Hepatocyte (in vitro differentiated cells): ENCODE results near the gene ZNF684. TPM values are rescaled to one million over a fixed set of nuclear protein-coding genes. Genes with fewer than 3 reads are reported as not detected.
A peak's percentile ranks its signal among the peaks of the same experiment; 100 is the strongest.
"Not testable (repeated sequence)": the region's sequence is repeated elsewhere in the genome, so short reads cannot be mapped to it uniquely, and the experiment has no call there.

Experiments
- DNase-seq: peaks from one replicate; pipeline ENCODE4 v3.0.0-alpha.2; 2016; ENCODE audit warnings: low spot score
- H2AFZ ChIP-seq: fragments of 200-600 bp; sonication (generic); 2 replicates; pipeline ENCODE4 v1.6.0; 2016; ENCODE audit warnings: antibody characterized with exemption, mild to moderate bottlenecking
- H3K27ac ChIP-seq: fragments of 200-600 bp; sonication (generic); 2 replicates; pipeline ENCODE4 v1.5.1; 2016; ENCODE audit warnings: mild to moderate bottlenecking
- H3K27me3 ChIP-seq: fragments of 200-600 bp; sonication (generic); 2 replicates; pipeline ENCODE4 v1.6.1; 2016
- H3K36me3 ChIP-seq: fragments of 200-600 bp; sonication (generic); replicated peaks from 2 replicates; pipeline ENCODE4 v1.5.1; 2016; ENCODE audit warnings: low read depth; ENCODE audit not compliant: insufficient read depth
- H3K4me1 ChIP-seq: fragments of 200-600 bp; sonication (generic); 2 replicates; pipeline ENCODE4 v1.5.1; 2016; ENCODE audit warnings: mild to moderate bottlenecking, moderate library complexity; ENCODE audit not compliant: insufficient read depth
- H3K4me2 ChIP-seq: fragments of 200-600 bp; sonication (generic); 2 replicates; pipeline ENCODE4 v1.6.0; 2016
- H3K4me3 ChIP-seq: fragments of 200-600 bp; sonication (generic); 2 replicates; pipeline ENCODE4 v1.5.1; 2016; ENCODE audit warnings: mild to moderate bottlenecking
- H3K79me2 ChIP-seq: fragments of 200-600 bp; sonication (generic); 2 replicates; pipeline ENCODE4 v1.6.0; 2017; ENCODE audit warnings: mild to moderate bottlenecking
- H3K9me2 ChIP-seq: fragments of 200-600 bp; sonication (generic); replicated peaks from 2 replicates; pipeline ENCODE4 v1.6.0; 2017; ENCODE audit warnings: mild to moderate bottlenecking; ENCODE audit not compliant: insufficient read depth
- H3K9me3 ChIP-seq: fragments of 200-600 bp; sonication (generic); 2 replicates; pipeline ENCODE4 v1.5.1; 2016; ENCODE audit warnings: low read depth, mild to moderate bottlenecking
- H4K20me1 ChIP-seq: fragments of 200-600 bp; sonication (generic); 2 replicates; pipeline ENCODE4 v1.6.0; 2016; ENCODE audit warnings: mild to moderate bottlenecking; ENCODE audit not compliant: insufficient read depth, poor library complexity, severe bottlenecking
- CTCF ChIP-seq: fragments of 200-600 bp; sonication (generic); IDR thresholded peaks from 2 replicates; pipeline ENCODE4 v1.5.1; 2016; ENCODE audit warnings: antibody characterized with exemption, mild to moderate bottlenecking; ENCODE audit not compliant: poor library complexity
- EZH2 ChIP-seq: fragments of 200-600 bp; sonication (generic); IDR thresholded peaks from 2 replicates; pipeline ENCODE4 v1.6.1; 2016; ENCODE audit warnings: antibody characterized with exemption, mild to moderate bottlenecking, borderline replicate concordance
- EZH2phosphoT487 ChIP-seq: fragments of 200-600 bp; sonication (generic); IDR thresholded peaks from one replicate; pipeline ENCODE4 v1.6.1; 2018; ENCODE audit warnings: antibody characterized with exemption, mild to moderate bottlenecking, low read depth, moderate library complexity; ENCODE audit not compliant: unreplicated experiment, severe bottlenecking
- WGBS: methylation state at CpG from one replicate; pipeline ENCODE4 v1.1.6; 2016; ENCODE audit warnings: low lambda C conversion rate; ENCODE audit errors: missing lambda C conversion rate; 5-methylcytosine and 5-hydroxymethylcytosine counted together
- polyA plus RNA-seq: library from polyadenylated mRNA; unstranded; fragments of >200 nt; fragmentation: Nextera tagmentation; extraction: Ambion mirVana; gene quantifications from 2 replicates; pipeline ENCODE4 v1.2.1, GENCODE V29; 2016
- total RNA-seq: library from RNA; depleted of rRNA; stranded (reverse); fragments of >200 nt; gene quantifications from 2 replicates; pipeline ENCODE4 v1.2.3, GENCODE V29; 2014

The ZNF684 gene
- total RNA-seq: 5.3 and 9.6 TPM in 2 replicates
- 1.8 and 3.3 TPM in 2 replicates for polyA plus RNA-seq

- Histone ChIP-seq H3K27me3 (no peaks in the 10 kb centered on the region), H3K4me1 (no peaks in the 10 kb centered on the region), H3K9me2 (no peaks in the 10 kb centered on the region), H3K79me2 (no peaks in the 10 kb centered on the region), H2AFZ (peak within 1 kb of the TSS; percentile 94), H3K27ac (peak within 1 kb of the TSS; percentile 87), H3K4me3 (peak within 1 kb of the TSS; percentile 54), H3K4me2 (peak within 1 kb of the TSS; percentile 78), H3K9me3 (no peaks in the 10 kb centered on the region), H4K20me1 (no peaks in the 10 kb centered on the region), H3K36me3 (no peaks in the 10 kb centered on the region)
- WGBS: under 1% methylated on average over 35 of the region's 35 CpGs
- TF ChIP-seq EZH2 (no peak), CTCF (no peak), EZH2phosphoT487 (no peak)
- DNase-seq: peak; percentile 94
Measured at GRCh38 chr1:40531381-40532061, at the start of gene ZNF684. TSS of gene ZNF684 (plus strand) at chr1:40531637. CDS start at chr1:40533167, 1,530 bp downstream.

DNA sequence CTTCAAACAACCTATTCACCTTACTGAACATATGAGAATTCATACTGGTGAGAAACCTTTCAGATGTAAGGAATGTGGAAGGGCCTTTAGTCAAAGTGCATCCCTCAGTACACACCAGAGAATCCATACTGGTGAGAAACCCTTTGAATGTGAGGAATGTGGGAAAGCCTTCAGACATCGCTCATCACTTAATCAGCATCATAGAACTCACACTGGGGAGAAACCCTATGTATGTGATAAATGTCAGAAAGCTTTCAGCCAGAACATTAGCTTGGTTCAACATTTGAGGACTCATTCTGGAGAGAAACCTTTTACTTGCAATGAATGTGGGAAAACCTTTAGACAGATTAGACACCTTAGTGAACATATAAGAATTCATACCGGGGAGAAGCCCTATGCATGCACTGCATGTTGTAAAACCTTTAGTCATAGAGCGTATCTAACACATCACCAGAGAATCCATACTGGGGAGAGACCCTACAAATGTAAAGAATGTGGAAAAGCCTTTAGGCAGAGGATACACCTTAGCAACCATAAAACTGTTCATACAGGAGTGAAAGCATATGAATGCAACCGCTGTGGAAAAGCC, 36.0 kb upstream of the ZNF684 start:
- H4K20me1 ChIP-seq: no peaks in the 10 kb centered on the region
- no peaks in the 10 kb centered on the region for H3K79me2 ChIP-seq
- H3K4me2 ChIP-seq: no peak overlapping the region
- no peak overlapping the region for H3K4me3 ChIP-seq
- H3K9me3 ChIP-seq: peaks cover 29% of the 10 kb centered on the region
- H3K27ac ChIP-seq: no peak overlapping the region
- no peaks in the 10 kb centered on the region for H3K9me2 ChIP-seq
- no peak overlapping the region for H2AFZ ChIP-seq
- peaks cover 5% of the 10 kb centered on the region for H3K36me3 ChIP-seq
- TF ChIP-seq EZH2: no peak
- no peak for TF ChIP-seq CTCF
- no peak for TF ChIP-seq EZH2phosphoT487
- no peaks in the 10 kb centered on the region for H3K4me1 ChIP-seq
- over 99% methylated on average over 4 of the region's 4 CpGs for WGBS
- H3K27me3 ChIP-seq: no peaks in the 10 kb centered on the region
- no peak for DNase-seq

DNA sequence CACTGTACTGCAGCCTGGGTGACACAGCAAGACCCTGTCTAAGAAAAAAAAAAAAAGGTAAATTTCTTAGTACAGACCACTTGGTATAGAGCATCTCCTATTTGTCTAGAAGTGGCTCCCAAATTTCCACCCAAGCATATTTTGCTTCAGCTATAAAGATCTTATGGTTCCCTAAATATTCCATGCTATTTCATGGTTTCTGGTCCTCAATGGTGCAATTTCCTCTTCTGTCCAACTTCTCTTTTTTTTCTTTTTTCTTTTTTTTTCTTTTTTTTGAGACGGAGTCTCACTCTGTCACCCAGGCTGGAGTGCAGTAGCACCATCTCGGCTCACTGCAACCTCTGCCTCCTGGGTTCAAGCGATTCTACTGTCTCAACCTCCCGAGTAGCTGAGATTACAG, 28.8 kb upstream of the ZNF684 start:
- H3K4me1 ChIP-seq, H3K79me2 ChIP-seq, H3K27me3 ChIP-seq, H3K36me3 ChIP-seq, H4K20me1 ChIP-seq, DNase-seq, H3K9me2 ChIP-seq, H3K4me3 ChIP-seq, H2AFZ ChIP-seq, H3K27ac ChIP-seq, H3K4me2 ChIP-seq: not testable (repeated sequence)
- peaks cover 13% of the 10 kb centered on the region for H3K9me3 ChIP-seq
- WGBS: 98% methylated on average over 4 of the region's 4 CpGs

- Histone ChIP-seq H3K36me3 (peaks cover 3% of the 10 kb centered on the region), H3K4me3 (peak overlapping the region; percentile 68), H2AFZ (peak overlapping the region; percentile 93), H3K9me2 (no peaks in the 10 kb centered on the region), H3K4me1 (peaks cover 4% of the 10 kb centered on the region), H3K79me2 (peaks cover 30% of the 10 kb centered on the region), H3K9me3 (peaks cover 16% of the 10 kb centered on the region), H3K27me3 (no peaks in the 10 kb centered on the region), H4K20me1 (no peaks in the 10 kb centered on the region), H3K4me2 (peak overlapping the region; percentile 85), H3K27ac (peak overlapping the region; percentile 75)
- TF ChIP-seq EZH2phosphoT487: no peak
- no peak for TF ChIP-seq EZH2
- no peak for TF ChIP-seq CTCF
- DNase-seq: no peak
- WGBS: 71% methylated on average over 6 of the region's 6 CpGs
Measured at GRCh38 chr1:40507973-40508372, 23.5 kb upstream of the ZNF684 start.
